Measurements from ENCODE around the gene FLT3.
A peak's percentile ranks its signal among the peaks of the same experiment; 100 is the strongest.
"Not testable (repeated sequence)": the region's sequence is repeated elsewhere in the genome, so short reads cannot be mapped to it uniquely, and the experiment has no call there.

FLT3 gene

DNA sequence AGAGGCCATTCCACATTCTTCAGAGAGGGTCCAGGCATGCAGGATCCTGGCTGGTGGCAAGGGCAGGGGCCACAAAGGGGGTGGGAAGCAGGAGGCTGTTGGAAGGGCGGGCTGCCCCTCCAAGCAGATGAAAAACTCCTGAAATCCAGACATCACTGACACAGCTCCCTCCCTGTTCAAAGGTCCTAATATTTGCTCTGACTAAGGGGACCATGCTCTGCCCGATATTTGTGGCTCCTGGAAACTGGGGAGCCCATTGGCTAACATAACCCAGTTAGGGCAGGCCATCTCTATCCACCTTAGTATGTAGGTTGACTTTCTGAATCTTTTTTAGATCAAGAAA, 127.9 kb downstream of the FLT3 start:
- no peak for DNase-seq (ENCODE audit: low spot score)

DNA sequence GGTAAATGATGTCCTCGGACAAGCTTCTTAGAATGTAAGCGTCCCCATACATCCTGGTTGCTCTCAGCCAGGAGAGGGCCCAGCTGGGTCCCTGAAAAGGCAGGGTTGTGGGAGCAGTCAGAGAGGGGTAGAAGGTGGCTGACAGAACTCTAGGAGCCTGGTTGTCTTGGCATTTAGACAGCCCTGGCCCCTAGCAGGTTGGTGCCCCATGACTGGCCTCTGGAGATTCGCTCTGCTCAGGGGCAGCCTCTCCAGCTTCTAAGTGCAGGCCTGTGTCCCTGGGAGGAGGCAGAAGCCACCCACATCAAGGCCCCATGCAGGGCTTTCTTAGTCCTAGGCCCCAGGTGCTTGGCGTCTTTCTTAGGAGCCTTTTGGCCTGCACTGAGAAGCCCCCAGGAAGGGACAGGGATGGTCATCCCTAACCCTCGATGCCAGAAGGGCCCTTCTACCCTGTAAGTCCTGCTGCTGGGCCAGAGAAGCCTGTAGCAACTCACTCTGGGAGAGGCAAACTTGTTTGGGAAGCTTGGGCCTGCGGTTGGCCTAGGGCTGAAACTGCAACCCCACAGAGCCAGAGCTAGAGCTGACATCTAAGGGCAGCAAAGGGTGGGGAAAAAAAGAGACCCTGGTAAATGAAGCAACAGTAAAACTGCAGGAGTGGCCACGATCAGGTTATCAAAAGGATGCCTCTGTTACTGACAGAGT, 128.4 kb downstream of the FLT3 start:
- no peak for DNase-seq (ENCODE audit: low spot score)

DNA sequence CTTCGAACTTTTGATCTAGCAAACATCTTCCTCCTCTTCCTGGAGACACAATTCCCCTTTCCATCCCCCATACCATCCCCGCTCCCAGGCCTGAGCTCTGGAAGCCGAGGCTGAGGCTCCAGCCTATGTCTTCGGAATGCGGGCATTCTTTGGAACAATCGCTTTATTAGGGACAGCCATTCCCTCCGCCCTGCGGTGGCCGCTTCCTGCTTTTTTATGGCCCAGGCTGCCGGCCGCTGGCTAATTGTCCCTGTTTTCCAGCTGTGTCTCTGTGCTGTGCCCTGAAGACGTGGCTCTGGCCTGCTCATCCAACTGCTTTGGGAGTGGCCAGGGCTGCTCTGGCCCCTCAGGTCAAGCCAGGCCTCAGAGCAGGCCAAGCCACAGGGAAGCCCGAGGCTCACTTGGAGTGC, 129.1 kb downstream of the FLT3 start:
- DNase-seq (ENCODE audit: low spot score), result no peak

DNA sequence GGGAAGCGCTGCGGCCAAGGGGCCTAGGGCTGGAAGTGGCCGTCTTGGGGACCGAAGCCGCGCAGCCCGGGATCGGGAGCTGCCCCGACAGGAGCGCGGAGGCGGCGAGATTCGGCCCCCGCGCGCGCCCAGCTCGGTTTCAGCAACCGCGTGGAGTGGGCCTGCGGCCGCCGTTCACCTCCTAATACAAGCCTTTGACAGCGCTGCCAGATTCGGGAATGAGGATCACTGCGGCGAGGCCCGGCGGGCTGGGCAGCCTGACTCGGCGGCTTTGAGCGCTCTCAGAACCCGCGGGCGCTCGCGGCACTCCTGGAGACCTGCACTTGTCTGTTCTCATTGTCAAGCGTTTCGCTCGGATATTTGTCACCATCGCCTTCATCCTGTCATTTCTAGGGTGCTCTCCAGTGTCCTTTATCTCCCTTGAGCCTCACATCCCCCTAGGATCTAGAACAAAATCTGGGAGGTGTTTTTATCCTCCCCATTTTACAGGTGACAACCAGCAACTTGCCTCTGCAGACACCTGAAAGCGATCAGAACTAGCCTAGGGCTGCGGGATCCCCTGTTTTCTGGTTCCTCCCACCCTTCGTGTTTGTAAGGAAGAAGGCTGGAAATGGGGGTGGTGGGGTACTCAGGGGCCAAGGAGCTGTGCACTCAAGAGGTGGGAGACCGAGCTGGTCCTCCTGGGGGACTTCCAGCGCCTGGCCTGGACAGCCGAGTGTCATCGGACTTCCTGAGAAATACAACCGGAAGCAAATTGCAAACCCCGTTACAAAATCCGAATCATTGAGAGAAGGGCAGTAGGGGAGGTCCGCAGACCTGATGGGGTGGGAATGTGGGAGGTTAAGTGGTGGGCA, 129.8 kb downstream of the FLT3 start:
- DNase-seq (ENCODE audit: low spot score), result no peak

DNA sequence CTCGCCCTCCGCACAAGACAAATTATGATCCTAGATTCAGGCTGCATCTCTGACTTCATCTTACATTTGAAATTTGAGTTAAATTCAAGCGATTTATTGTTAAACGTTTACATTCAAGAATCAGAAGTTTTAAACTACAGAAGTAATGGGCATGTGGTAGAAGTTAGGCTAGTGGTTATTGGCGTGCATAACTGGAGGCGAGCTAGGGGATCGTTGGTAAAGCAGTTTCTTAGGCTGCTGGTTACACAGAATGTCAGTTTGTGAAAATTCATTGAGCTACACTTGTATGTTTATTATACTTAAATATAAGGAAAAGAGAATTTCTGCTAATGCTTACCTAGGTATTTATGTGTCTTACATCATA, 130.5 kb downstream of the FLT3 start:
- DNase-seq (ENCODE audit: low spot score), result no peak

DNA sequence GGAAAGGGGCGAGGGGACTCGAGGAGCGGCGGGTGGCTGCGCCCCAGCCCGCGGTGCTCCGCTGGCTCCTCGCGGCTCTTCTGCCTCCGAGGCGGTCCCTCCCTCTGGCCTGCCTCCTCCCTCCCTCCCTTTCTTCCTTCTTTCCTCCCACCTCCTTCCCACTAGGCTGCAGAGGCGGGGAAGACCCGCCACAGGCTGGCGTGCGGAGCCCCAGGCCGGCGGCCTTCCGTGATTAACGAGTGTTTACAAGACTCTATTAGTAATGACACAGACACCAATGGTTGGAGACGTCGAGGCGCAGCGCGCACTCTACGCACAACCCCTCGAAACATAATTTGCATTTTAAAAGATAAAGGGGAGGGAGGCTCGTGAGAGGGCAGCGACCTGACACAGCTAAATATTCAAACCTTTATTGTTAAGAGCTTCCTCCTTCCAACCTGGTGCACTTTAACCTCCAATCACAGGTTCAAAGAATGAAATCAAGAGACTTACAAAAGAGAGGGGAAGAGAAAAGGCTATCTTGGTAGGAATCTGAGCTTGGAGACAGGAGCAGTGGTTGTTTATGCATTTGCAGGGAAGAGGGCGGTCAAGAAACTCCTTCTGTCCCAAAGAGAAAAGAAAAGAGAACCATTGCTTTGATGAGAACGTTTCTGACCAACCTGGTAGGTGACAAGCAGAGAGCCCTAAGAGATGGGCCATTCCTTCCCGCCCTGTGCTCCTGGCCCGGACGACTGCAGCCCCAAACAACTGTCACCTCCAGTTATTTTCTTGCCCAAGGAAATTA, 131.1 kb downstream of the FLT3 start, which contains the start of gene CDX2:
TSS of gene CDX2 (minus strand) at position 234 of the 784 bp plus-strand sequence. CDS start 309 bp downstream, outside the sequence.
- DNase-seq (ENCODE audit: low spot score), result no peak

DNA sequence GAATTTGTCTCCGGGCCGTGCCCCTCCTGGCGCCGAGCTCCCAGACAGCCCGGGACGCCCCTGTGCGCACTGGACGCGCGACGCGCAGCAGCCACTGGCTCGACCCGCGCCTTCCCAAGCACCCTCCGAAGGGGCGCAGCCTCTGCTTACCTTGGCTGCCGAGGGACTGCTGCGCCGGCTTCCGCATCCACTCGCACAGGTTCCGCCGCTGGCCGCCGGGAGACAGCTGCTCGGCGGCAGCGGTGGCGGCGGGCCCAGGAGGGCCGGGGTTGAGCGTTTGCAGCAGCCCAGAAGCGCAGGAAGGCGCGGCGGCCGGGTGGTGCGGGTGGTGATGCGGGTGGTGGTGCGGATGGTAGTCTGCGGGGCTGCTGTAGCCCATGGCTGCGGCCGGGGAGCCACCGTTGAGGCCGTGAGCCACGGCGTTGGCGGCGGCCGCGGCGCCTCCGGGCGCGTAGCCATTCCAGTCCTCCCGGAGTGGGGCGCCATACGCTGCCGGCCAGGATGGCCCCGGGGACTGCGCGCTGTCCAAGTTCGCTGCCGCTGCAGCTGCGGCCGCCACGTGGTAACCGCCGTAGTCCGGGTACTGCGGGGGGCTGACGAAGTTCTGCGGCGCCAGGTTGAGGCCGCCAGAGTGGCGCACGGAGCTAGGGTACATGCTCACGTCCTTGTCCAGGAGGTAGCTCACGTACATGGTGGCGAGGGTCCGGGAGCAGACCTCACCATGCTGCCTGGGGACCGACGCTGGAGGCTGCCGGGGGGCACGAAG, 131.9 kb downstream of the FLT3 start:
- DNase-seq (ENCODE audit: low spot score), result no peak

DNA sequence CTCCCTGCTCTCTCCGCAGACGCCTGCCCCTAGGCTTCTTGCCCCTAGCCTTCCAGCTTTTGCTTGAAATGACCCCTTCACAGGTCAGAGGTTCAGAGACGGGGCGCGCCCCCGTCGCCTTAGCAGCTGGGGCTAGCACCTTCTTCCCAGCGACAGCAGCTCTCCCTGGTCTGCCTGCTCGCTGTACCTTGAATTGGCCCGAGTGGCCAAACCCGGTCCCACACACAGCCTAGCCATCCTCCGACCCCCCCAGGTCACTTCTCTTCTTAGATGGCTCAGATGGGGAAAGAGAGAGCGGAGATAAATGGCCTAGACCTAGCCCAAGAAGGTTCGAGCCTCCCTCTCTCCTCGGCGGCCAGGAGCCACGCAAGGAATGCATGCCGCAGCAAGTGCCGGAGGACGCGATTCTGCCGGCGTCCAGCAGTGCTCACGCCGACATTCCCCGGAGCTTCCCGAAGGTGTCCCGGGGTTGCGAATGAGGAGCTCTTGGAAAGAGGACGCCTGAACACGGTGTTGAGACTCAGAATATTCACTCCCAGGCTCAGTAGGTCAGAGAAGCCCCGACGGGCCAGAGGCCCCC, 132.6 kb downstream of the FLT3 start:
- DNase-seq (ENCODE audit: low spot score), result no peak

DNA sequence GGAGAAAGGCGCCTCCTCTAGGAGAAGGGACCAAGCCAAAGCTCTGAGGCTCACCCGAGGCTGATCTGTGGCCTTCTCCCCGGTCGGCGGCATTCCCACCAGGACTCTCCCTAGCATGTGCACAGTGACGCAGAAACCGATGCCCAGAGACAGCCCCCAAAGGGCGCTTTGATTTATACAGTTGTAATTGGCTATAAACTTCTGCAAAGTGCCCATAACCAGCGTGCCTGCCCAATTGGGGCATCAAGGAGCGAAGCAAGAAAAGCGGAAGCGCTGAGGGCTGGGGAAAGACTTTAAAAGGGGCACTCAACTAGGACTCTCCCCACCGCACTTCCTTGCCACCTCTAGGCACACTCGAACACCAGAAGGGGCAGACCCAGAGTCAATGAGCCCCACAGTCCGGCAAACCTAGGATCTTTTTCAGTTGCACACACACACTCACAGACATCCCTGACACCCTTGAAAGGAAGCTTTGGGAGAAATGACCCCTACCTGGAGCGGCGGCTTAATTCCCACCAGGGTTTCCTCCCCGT, 133.1 kb downstream of the FLT3 start:
- DNase-seq (ENCODE audit: low spot score), result no peak

DNA sequence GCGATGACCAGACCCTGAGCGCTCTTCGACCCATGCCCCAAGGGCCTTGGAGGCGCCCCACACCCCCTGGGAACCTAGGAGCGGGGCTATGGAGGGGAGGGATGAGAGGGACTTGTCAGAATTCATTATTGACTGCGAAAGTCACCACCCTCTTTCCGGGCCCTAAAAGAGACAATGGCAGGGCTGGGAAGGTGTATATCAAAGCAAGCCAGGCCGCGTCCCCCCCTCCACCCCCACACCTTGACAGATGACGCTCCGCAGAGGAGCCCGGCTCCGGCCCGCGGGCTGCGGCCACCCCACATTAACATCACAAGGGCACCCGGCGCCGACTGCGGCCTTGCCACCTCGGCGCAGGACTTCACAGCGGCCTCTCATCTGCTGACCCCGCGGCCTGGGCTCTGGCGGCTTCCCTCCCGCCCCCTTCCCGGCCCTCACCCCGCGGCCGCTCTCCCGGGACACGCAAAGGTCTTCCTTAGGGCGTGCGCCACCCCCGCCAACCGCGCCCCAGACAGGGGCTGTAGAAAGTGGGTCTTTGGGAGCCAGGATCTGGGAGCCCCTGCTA, 133.7 kb downstream of the FLT3 start:
- no peak for DNase-seq (ENCODE audit: low spot score)

DNA sequence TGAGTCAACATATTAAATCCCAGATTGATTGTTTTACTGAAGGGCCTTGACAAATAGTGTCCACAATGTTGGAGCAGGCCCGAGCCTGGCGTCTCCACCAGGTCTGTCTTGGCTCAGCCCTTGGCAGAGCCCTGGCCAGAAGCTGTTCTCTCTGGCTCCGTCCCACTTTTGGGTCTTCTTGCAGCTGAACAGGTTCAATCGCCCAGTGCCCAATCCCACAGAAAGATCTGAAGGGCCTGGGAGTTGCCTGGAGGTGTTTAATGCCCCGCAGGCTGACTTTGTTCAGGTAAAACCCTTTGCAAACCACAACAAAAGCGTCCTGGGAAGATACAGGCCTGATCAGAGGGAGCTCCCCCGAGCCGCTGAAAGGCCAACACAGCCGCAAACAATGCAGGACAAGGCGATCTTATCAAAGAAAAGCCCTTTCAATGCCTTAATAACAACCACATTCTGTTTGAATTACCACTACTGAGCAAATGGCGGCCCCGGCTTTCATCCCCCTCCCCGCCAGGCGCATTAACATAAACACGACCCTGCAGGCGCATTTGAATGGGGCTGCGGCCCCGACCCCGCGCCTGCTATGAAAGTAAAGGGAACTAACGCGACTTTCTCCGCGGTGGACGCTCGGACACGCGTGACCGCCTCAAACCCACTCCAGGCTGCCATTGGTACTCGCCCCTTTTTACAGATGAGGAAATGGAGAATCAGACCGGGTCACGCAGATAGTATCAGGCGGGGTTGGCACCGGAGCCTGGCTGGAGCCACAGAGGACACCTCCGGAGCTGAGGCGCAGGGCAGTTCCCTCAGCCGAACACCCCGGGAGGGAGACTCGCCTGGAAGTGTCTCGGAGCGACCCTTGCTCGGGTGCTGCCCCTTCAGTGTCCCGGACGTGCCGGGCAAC, 134.4 kb downstream of the FLT3 start:
- no peak for DNase-seq (ENCODE audit: low spot score)

DNA sequence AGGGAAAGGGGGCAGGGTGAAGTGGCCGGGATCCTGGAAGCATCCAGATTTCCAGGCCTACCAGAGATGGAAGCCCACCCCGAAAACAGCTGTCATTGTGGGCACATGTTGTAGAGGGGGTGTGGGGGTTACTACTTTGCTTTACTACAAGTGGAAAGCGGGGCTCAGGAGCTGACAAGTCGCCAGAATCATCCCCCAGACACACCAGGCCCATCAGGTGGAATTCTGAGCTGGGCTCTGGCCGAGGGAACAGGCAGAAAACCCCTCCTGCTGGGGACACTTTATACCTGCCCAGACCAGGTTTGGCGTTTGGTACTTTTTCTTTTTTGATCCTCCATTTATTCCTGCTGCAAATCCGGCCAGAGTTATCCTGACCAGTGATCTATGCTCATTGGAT, 135.0 kb downstream of the FLT3 start:
- no peak for DNase-seq (ENCODE audit: low spot score)

DNA sequence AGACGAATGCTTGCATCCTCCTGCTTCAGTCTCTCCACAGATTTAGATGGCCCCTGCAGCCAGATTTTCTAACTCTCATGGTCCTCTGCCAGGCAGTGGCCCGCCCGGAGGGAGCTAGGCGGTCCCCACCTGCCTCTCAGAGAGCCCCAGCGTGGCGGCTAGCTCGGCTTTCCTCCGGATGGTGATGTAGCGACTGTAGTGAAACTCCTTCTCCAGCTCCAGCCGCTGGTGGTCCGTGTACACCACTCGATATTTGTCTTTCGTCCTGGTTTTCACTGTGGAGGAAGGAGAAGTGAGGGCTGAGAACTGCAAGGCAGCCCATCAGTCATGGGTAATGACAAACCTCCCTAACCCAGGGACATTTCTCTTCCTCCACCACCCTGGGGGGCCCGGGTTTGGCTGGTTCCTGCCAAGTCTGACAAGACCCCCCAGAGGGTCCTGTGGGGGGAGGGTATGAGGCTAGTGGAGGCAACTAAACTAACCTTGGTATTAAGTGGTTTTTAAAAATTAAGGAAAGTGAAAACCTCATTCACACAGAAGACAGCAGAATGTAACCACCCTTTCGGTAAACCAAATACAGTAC, 135.5 kb downstream of the FLT3 start:
- DNase-seq (ENCODE audit: low spot score), result no peak

DNA sequence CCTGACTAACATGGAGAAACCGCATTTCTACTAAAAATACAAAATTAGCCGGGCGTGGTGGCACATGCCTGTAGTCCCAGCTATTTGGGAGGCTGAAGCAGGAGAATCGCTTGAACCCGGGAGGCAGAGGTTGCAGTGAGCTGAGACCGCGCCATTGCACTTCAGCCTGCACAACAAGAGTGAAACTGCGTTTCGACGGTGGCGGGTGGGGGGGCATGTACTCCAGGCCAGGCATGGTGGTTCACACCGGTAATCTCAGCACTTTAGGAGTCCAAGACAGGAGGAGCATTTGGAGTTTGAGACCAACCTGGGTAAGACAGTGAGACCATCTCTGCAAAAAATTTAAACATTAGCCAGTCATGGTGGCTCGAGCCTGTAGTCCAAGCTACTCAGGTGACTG, 136.2 kb downstream of the FLT3 start:
- DNase-seq (ENCODE audit: low spot score), result not testable (repeated sequence)

DNA sequence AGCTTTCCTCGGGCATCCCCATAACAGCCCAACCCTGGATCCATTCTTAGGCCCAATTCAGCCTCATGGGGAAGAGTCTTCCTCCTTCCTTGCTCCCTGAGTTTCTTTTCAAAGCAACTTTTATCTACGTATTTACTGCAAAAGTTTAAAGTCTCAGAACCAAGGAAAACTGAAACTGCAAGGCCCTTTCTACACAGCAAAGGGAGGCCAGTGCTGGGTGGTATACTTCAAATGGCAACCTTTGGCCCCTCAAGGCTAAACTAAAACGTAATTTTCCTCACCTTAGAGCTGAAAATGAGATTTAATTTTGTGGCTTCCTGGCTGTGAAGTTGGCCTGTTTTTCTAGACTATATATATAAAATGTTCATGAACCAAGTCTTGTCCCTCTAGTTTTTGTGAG, 136.9 kb downstream of the FLT3 start:
- DNase-seq (ENCODE audit: low spot score), result no peak

DNA sequence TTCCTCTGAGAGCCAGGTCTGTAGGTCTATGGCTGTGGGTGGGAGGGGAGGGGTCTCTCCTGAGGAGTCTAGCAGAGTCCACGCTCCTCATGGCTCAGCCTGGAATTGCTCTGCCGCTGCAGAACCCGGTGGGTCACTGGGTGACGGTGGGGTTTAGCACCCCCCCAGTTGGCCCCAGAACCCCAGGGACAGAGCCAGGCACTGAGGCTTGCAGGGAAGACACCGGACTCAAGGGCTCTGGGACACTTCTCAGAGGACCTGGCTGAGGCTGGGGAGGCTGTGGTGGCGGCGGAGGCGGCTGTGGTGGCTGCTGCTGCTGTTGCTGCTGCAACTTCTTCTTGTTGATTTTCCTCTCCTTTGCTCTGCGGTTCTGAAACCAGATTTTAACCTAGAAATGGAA, 137.4 kb downstream of the FLT3 start:
- no peak for DNase-seq (ENCODE audit: low spot score)

DNA sequence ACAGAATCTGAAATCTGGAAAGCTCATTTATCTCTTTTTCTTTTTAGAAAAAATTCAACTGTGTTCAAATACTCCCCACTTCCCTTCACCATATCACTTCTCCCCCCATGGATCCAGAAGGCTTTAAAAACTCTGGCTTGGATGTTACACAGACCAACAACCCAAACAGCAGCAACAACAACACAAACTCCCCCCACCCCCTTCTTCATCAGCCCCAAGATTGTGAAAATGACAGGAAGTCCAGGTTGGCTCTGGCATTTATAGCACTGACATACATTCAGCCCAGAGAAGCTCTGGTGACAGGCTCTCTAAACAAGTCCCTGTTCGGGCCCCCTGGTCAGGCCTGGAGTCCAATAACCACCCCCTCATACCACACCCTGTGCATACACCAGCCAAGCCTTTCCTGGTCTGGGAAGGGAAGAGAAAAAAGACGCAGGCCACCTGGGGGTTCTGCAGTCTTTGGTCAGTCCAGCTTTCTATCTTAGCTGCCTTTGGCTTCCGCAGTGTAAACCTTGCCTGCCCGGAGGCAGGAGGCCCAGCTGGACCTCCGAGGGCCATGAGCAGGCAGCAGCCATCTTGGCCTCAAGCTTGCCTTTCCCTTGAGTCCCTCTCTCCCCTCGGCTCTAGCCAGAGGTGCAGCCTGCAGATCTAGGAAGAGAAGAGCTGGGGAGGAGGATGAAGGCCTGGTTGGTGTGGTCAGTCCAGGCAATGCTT, 138.1 kb downstream of the FLT3 start:
- no peak for DNase-seq (ENCODE audit: low spot score)

DNA sequence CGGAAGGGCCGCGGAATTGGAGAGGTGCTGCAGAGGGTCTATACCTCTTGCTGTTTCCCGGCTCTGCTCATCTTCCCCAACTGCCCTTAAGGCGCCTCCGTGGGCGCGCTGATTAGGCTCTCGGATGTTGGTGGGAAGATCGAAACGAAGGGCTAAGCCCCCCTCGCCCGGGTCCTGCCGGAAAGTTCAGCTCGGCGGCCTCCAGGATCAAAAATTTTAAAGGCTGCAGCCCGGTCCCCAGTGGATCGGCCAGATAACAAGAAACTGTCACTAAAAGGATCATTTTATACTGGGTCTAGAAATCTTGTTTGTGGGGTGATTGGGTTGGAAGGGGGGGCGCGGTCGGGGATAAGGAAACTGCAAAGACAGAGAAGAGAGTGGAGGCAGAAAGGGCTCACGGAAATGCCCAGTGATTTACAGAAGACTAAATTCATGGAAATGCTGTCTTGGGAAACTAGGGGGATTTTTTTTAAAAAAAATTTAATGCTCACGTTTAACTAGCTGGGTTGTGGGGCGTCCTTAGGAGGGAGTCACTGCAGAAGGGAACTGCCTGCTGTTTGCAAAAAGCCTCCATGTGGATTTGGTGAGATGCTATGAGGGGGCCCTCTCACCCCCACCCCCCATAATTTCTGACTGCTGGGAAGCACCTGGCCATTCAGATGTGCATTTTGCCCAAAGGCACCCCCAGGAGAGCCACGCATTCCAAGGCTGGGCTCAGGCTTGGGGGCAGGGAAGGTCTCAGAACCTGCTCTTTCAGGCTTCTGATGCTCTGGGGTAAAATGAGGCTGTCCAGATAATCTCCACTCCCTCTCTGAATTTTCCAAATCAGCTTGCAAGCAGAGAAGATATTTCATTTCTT, 138.9 kb downstream of the FLT3 start:
- DNase-seq (ENCODE audit: low spot score), result peak; percentile 8

Data from AG08396 (cell line).